ENCODE results near the gene SERPIND1.
"Not testable (repeated sequence)": the region's sequence is repeated elsewhere in the genome, so short reads cannot be mapped to it uniquely, and the experiment has no call there.

Gene SERPIND1

GRCh38 chr22:20819471-20819870 is 45.6 kb downstream of the SERPIND1 start:
- Histone ChIP-seq H3K9ac (ENCODE audit: low read depth, low read length, poor library complexity, severe bottlenecking) (no peak overlapping the region), H3K36me3 (ENCODE audit: insufficient read depth, low read length) (peaks cover 67% of the 10 kb centered on the region; the same call in 1 of the 2 replicates), H3K9me3 (ENCODE audit: insufficient read depth, low read depth, low read length) (no peaks in the 10 kb centered on the region), H3F3A (ENCODE audit: low read depth) (no peaks in the 10 kb centered on the region), H4K20me1 (ENCODE audit: insufficient read depth, low read length, poor library complexity, severe bottlenecking) (no peaks in the 10 kb centered on the region), H3K4me1 (ENCODE audit: insufficient read depth, low read length, poor library complexity, severe bottlenecking) (no peaks in the 10 kb centered on the region), H3K9me2 (replicated peaks; ENCODE audit: low read depth, low read length) (no peaks in the 10 kb centered on the region), H2AFZ (ENCODE audit: low read length) (no peak overlapping the region), H3K4me3 (ENCODE audit: low read length, poor library complexity, severe bottlenecking) (no peak overlapping the region), H3K4me2 (ENCODE audit: low read depth, low read length, poor library complexity, severe bottlenecking) (no peak overlapping the region), H3K27me3 (ENCODE audit: insufficient read depth, low read length, poor library complexity, severe bottlenecking) (no peaks in the 10 kb centered on the region), H3K79me2 (ENCODE audit: insufficient read depth, low read length) (no peaks in the 10 kb centered on the region)
- TF ChIP-seq EZH2phosphoT487 (IDR thresholded peaks at IDR 0.05; ENCODE audit: borderline replicate concordance) (no peak), CTCF (conservative IDR thresholded peaks at IDR 0.05; ENCODE audit: low read length) (no peak)

- not testable (repeated sequence) for H3F3A ChIP-seq (ENCODE audit: low read depth); H3K9ac ChIP-seq (ENCODE audit: low read depth, low read length, poor library complexity, severe bottlenecking); H3K4me3 ChIP-seq (ENCODE audit: low read length, poor library complexity, severe bottlenecking); H3K4me2 ChIP-seq (ENCODE audit: low read depth, low read length, poor library complexity, severe bottlenecking); H3K79me2 ChIP-seq (ENCODE audit: insufficient read depth, low read length); H3K27me3 ChIP-seq (ENCODE audit: insufficient read depth, low read length, poor library complexity, severe bottlenecking); H3K9me3 ChIP-seq (ENCODE audit: insufficient read depth, low read depth, low read length); H3K9me2 ChIP-seq (replicated peaks; ENCODE audit: low read depth, low read length); H2AFZ ChIP-seq (ENCODE audit: low read length); H3K4me1 ChIP-seq (ENCODE audit: insufficient read depth, low read length, poor library complexity, severe bottlenecking); H4K20me1 ChIP-seq (ENCODE audit: insufficient read depth, low read length, poor library complexity, severe bottlenecking)
- peaks cover 63% of the 10 kb centered on the region; the same call in 1 of the 2 replicates for H3K36me3 ChIP-seq (ENCODE audit: insufficient read depth, low read length)
Measured at GRCh38 chr22:20821717-20822239, 47.9 kb downstream of the SERPIND1 start.

GRCh38 chr22:20822240-20822639 is 48.3 kb downstream of the SERPIND1 start:
- no peak overlapping the region for H3K9ac ChIP-seq (ENCODE audit: low read depth, low read length, poor library complexity, severe bottlenecking)
- H3K4me1 ChIP-seq (ENCODE audit: insufficient read depth, low read length, poor library complexity, severe bottlenecking), result no peaks in the 10 kb centered on the region
- H3K4me3 ChIP-seq (ENCODE audit: low read length, poor library complexity, severe bottlenecking), result no peak overlapping the region
- peaks cover 63% of the 10 kb centered on the region; the same call in 1 of the 2 replicates for H3K36me3 ChIP-seq (ENCODE audit: insufficient read depth, low read length)
- no peak for TF ChIP-seq EZH2phosphoT487 (IDR thresholded peaks at IDR 0.05; ENCODE audit: borderline replicate concordance)
- TF ChIP-seq CTCF (conservative IDR thresholded peaks at IDR 0.05; ENCODE audit: low read length), result no peak
- H3F3A ChIP-seq (ENCODE audit: low read depth), result no peaks in the 10 kb centered on the region
- no peaks in the 10 kb centered on the region for H3K9me3 ChIP-seq (ENCODE audit: insufficient read depth, low read depth, low read length)
- H3K4me2 ChIP-seq (ENCODE audit: low read depth, low read length, poor library complexity, severe bottlenecking), result no peak overlapping the region
- no peak overlapping the region for H2AFZ ChIP-seq (ENCODE audit: low read length)
- no peaks in the 10 kb centered on the region for H3K27me3 ChIP-seq (ENCODE audit: insufficient read depth, low read length, poor library complexity, severe bottlenecking)
- no peaks in the 10 kb centered on the region for H3K9me2 ChIP-seq (replicated peaks; ENCODE audit: low read depth, low read length)
- no peaks in the 10 kb centered on the region for H3K79me2 ChIP-seq (ENCODE audit: insufficient read depth, low read length)
- no peaks in the 10 kb centered on the region for H4K20me1 ChIP-seq (ENCODE audit: insufficient read depth, low read length, poor library complexity, severe bottlenecking)

- no peaks in the 10 kb centered on the region for H3K79me2 ChIP-seq (ENCODE audit: insufficient read depth, low read length)
- no peaks in the 10 kb centered on the region for H3K9me2 ChIP-seq (replicated peaks; ENCODE audit: low read depth, low read length)
- H3K4me1 ChIP-seq (ENCODE audit: insufficient read depth, low read length, poor library complexity, severe bottlenecking), result no peaks in the 10 kb centered on the region
- H3K4me2 ChIP-seq (ENCODE audit: low read depth, low read length, poor library complexity, severe bottlenecking), result no peak overlapping the region
- no peak overlapping the region for H2AFZ ChIP-seq (ENCODE audit: low read length)
- H3K4me3 ChIP-seq (ENCODE audit: low read length, poor library complexity, severe bottlenecking), result no peak overlapping the region
- TF ChIP-seq CTCF (conservative IDR thresholded peaks at IDR 0.05; ENCODE audit: low read length) (no peak), EZH2phosphoT487 (IDR thresholded peaks at IDR 0.05; ENCODE audit: borderline replicate concordance) (no peak)
- H4K20me1 ChIP-seq (ENCODE audit: insufficient read depth, low read length, poor library complexity, severe bottlenecking), result no peaks in the 10 kb centered on the region
- H3F3A ChIP-seq (ENCODE audit: low read depth), result no peaks in the 10 kb centered on the region
- H3K9ac ChIP-seq (ENCODE audit: low read depth, low read length, poor library complexity, severe bottlenecking), result no peak overlapping the region
- peaks cover 60% of the 10 kb centered on the region; the same call in 1 of the 2 replicates for H3K36me3 ChIP-seq (ENCODE audit: insufficient read depth, low read length)
- H3K9me3 ChIP-seq (ENCODE audit: insufficient read depth, low read depth, low read length), result no peaks in the 10 kb centered on the region
- no peaks in the 10 kb centered on the region for H3K27me3 ChIP-seq (ENCODE audit: insufficient read depth, low read length, poor library complexity, severe bottlenecking)
Measured at GRCh38 chr22:20823264-20823663, 49.4 kb downstream of the SERPIND1 start.

GRCh38 chr22:20825216-20825615 is 51.3 kb downstream of the SERPIND1 start:
- peaks cover 57% of the 10 kb centered on the region; the same call in 1 of the 2 replicates for H3K36me3 ChIP-seq (ENCODE audit: insufficient read depth, low read length)

More at GRCh38 chr22:20825216-20825615, 51.3 kb downstream of the SERPIND1 start:
- not testable (repeated sequence) for H3K9me2 ChIP-seq (replicated peaks; ENCODE audit: low read depth, low read length); H3K4me3 ChIP-seq (ENCODE audit: low read length, poor library complexity, severe bottlenecking); H3K27me3 ChIP-seq (ENCODE audit: insufficient read depth, low read length, poor library complexity, severe bottlenecking); H3K79me2 ChIP-seq (ENCODE audit: insufficient read depth, low read length); H2AFZ ChIP-seq (ENCODE audit: low read length); H4K20me1 ChIP-seq (ENCODE audit: insufficient read depth, low read length, poor library complexity, severe bottlenecking); H3K9me3 ChIP-seq (ENCODE audit: insufficient read depth, low read depth, low read length); H3F3A ChIP-seq (ENCODE audit: low read depth); H3K4me1 ChIP-seq (ENCODE audit: insufficient read depth, low read length, poor library complexity, severe bottlenecking); H3K4me2 ChIP-seq (ENCODE audit: low read depth, low read length, poor library complexity, severe bottlenecking); H3K9ac ChIP-seq (ENCODE audit: low read depth, low read length, poor library complexity, severe bottlenecking)
